HepG2 (cell line): Measurements from ENCODE around the gene KANSL1. TPM values are rescaled to one million over a fixed set of nuclear protein-coding genes. Genes with fewer than 3 reads are reported as not detected.

Experiments
- AFF4 ChIP-seq: sonication (generic); formaldehyde crosslinking; IDR thresholded peaks from 2 replicates; pipeline ENCODE4 v1.4.0; 2020; ENCODE audit warnings: missing genetic modification reagents
- ARID3A ChIP-seq: IDR thresholded peaks from 2 replicates; pipeline ENCODE4 v1.6.1; 2012; ENCODE audit warnings: low read depth, low read length, improper control_type of control experiment
- ARID5B ChIP-seq: IDR thresholded peaks from 2 replicates; pipeline ENCODE4 v1.4.0; 2020; ENCODE audit warnings: mild to moderate bottlenecking, missing genetic modification reagents
- ERF ChIP-seq: IDR thresholded peaks from 2 replicates; pipeline ENCODE4 v1.6.1; 2018; ENCODE audit warnings: missing biosample characterization, missing genetic modification reagents
- GATAD1 ChIP-seq: IDR thresholded peaks from 2 replicates; pipeline ENCODE4 v1.6.1; 2016; ENCODE audit warnings: missing genetic modification reagents, missing compliant biosample characterization
- GATAD2A ChIP-seq: IDR thresholded peaks from 2 replicates; pipeline ENCODE4 v1.6.1; 2016
- KDM2A ChIP-seq: sonication (generic); formaldehyde crosslinking; IDR thresholded peaks from 2 replicates; pipeline ENCODE4 v1.4.0; 2020; ENCODE audit warnings: low read depth, missing genetic modification reagents, borderline replicate concordance
- KDM5A ChIP-seq: fragments of 200-600 bp; sonication (generic); IDR thresholded peaks from 2 replicates; pipeline ENCODE4 v1.7.0; 2018; ENCODE audit warnings: antibody characterized with exemption, mild to moderate bottlenecking, low read length, borderline replicate concordance
- KMT2A ChIP-seq: sonication (generic); formaldehyde crosslinking; IDR thresholded peaks from 2 replicates; pipeline ENCODE4 v1.4.0; 2020; ENCODE audit warnings: missing genetic modification reagents
- MIXL1 ChIP-seq: IDR thresholded peaks from 2 replicates; pipeline ENCODE4 v1.6.1; 2016
- RAD21 ChIP-seq: fragments of 450-650 bp; formaldehyde crosslinking; IDR thresholded peaks from 2 replicates; pipeline ENCODE4 v1.5.0; 2020; ENCODE audit warnings: mild to moderate bottlenecking
- XRCC5 ChIP-seq: fragments of 200-400 bp; formaldehyde crosslinking; optimal IDR thresholded peaks from 2 replicates; pipeline ENCODE3; 2017; ENCODE audit warnings: mild to moderate bottlenecking, low read length
- ZBTB42 ChIP-seq: sonication (generic); formaldehyde crosslinking; IDR thresholded peaks from 2 replicates; pipeline ENCODE4 v1.5.0; 2020; ENCODE audit warnings: mild to moderate bottlenecking, missing genetic modification reagents
- ZNF180 ChIP-seq: sonication (generic); formaldehyde crosslinking; IDR thresholded peaks from 2 replicates; pipeline ENCODE4 v1.4.0; 2020; ENCODE audit warnings: low read depth, missing genetic modification reagents, borderline replicate concordance
- ZNF264 ChIP-seq: sonication (generic); formaldehyde crosslinking; IDR thresholded peaks from 2 replicates; pipeline ENCODE4 v1.4.0; 2020; ENCODE audit warnings: missing genetic modification reagents
- ZNF362 ChIP-seq: sonication (generic); formaldehyde crosslinking; IDR thresholded peaks from 2 replicates; pipeline ENCODE4 v1.4.0; 2020; ENCODE audit warnings: missing genetic modification reagents, mild to moderate bottlenecking, borderline replicate concordance
- ZNF614 ChIP-seq: IDR thresholded peaks from 2 replicates; pipeline ENCODE4 v1.6.1; 2018; ENCODE audit warnings: missing biosample characterization, missing genetic modification reagents, inconsistent platforms, borderline replicate concordance
- ZNF772 ChIP-seq: sonication (generic); formaldehyde crosslinking; IDR thresholded peaks from 2 replicates; pipeline ENCODE4 v1.5.0; 2020; ENCODE audit warnings: mild to moderate bottlenecking, missing genetic modification reagents
- ZSCAN9 ChIP-seq: IDR thresholded peaks from 2 replicates; pipeline ENCODE4 v1.6.1; 2016; ENCODE audit warnings: borderline replicate concordance
- polyA plus RNA-seq, 8 experiments: library from polyadenylated mRNA; depleted of rRNA in 3 of 8; stranded (reverse) in 7 of 8; unstranded in 1 of 8; fragments of >200 nt; fragmentation: Illumina TruSeq in 4 of 8; extraction: Trizol in 4 of 8; gene quantifications; 2 replicates each; pipeline versions ENCODE4 v1.2.1 to v1.2.3, GENCODE V29; 2011 to 2016; ENCODE audit warnings: low read depth in 4 of 8, missing spikeins in 1 of 8, mixed read lengths in 1 of 8; ENCODE audit not compliant: insufficient read depth in 1 of 8
- total RNA-seq, 5 experiments: library from RNA; depleted of rRNA; stranded (reverse); fragments of >200 nt; fragmentation: Illumina TruSeq; extraction: Trizol; gene quantifications; 2 replicates each; pipeline ENCODE4 v1.2.3, GENCODE V29; 2016; ENCODE audit warnings: low read depth in 1 of 5

KANSL1 gene
- total and polyA plus RNA-seq, 2 of the 13 experiments (the other 11 are each of a cell fraction or from before 2014, with no cell fraction given), result 24.0 to 59.6 TPM

GRCh38 chr17:46212634-46213435 is 19.6 kb upstream of the KANSL1 start (continued):
- TF ChIP-seq ZSCAN9 (0 out of 2 replicates have a peak, but pooled peaks have one; percentile 36), XRCC5 (peak; percentile 67), KDM2A (CRISPR knock-in tag) (no peak), ARID5B (CRISPR knock-in tag) (0 out of 2 replicates have a peak, but pooled peaks have one; percentile 13), MIXL1 (0 out of 2 replicates have a peak, but pooled peaks have one; percentile 54), GATAD1 (CRISPR knock-in tag) (0 out of 2 replicates have a peak, but pooled peaks have one; percentile 14), ZNF614 (CRISPR knock-in tag) (0 out of 2 replicates have a peak, but pooled peaks have one; percentile 25), ARID3A (peak; percentile 97), ZNF362 (peak; percentile 76; the same call in 1 of the 2 replicates), ZNF264 (CRISPR knock-in tag) (no peak), AFF4 (CRISPR knock-in tag) (no peak), KMT2A (CRISPR knock-in tag) (peak; percentile 34; the same call in 1 of the 2 replicates), RAD21 (CRISPR knock-in tag) (peak; percentile 72), GATAD2A (CRISPR knock-in tag) (0 out of 2 replicates have a peak, but pooled peaks have one; percentile 12), ZNF180 (CRISPR knock-in tag) (0 out of 2 replicates have a peak, but pooled peaks have one; percentile 28), KDM5A (0 out of 2 replicates have a peak, but pooled peaks have one; percentile 27), ZBTB42 (CRISPR knock-in tag) (no peak), ZNF772 (CRISPR knock-in tag) (no peak), ERF (no peak; the same call in 1 of the 2 replicates)
